ENCODE data around the gene ZNF19. TPM values are rescaled to one million over a fixed set of nuclear protein-coding genes. Genes with fewer than 3 reads are reported as not detected.
A peak's percentile ranks its signal among the peaks of the same experiment; 100 is the strongest.

ZNF19 gene
- total and polyA plus RNA-seq, 5 donors = 1.7 to 4.0 (median 3.1) TPM

DNA sequence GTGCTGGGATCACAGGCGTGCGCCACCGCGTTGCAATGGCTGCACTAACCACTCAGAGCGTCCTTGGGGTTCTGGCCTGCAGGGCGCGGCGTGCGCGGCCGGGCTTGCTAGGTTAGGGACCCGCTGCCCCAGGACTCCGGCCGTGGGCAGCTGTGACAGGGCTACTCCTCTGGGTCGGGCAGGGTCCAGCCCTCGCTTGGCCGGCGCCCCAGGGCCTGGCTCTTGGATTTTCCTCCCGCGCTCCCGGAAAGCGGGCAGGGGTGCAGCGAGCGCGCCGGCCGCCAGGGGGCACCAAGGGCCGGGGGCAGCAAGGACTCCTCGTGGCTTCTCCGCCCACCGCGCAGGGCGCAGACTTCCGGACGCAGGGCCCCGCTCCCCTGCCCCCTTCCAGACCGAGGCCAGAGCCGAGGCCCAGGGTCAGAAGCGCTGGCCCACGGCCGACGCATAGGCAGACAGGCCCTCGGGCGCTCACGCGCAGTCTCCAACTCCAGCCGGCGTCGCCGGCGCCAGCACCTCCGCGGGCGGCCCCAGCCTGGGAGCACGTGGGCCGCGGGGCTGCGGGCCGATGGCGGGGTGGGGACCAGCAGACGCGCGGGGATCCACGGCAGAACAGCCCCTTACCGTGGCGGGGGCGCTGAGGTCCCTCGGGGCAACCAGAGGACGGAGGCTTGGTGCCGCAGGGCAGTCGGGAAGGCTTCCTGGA lies 47.6 kb downstream of the ZNF19 start:
- intact Hi-C loops (cut with DNase I) = no loop called here
- Histone ChIP-seq H3K27me3 (ENCODE audit: control insufficient read depth, insufficient read depth) (no peaks in the 10 kb centered on the region), H3K4me3 (ENCODE audit: low read length) (no peak overlapping the region), H3K4me1 (ENCODE audit: control insufficient read depth, insufficient read depth, low read length) (no peaks in the 10 kb centered on the region), H3K27ac (ENCODE audit: low read length) (no peak overlapping the region), H3K9me3 (ENCODE audit: control insufficient read depth, low read length) (no peaks in the 10 kb centered on the region)
- peak in 2 of 3 donors; percentile 42 to 58 for DNase-seq
- ATAC-seq = peak; percentile 34 to 50
- WGBS = 32% methylated on average over 71 of the region's 71 CpGs

DNA sequence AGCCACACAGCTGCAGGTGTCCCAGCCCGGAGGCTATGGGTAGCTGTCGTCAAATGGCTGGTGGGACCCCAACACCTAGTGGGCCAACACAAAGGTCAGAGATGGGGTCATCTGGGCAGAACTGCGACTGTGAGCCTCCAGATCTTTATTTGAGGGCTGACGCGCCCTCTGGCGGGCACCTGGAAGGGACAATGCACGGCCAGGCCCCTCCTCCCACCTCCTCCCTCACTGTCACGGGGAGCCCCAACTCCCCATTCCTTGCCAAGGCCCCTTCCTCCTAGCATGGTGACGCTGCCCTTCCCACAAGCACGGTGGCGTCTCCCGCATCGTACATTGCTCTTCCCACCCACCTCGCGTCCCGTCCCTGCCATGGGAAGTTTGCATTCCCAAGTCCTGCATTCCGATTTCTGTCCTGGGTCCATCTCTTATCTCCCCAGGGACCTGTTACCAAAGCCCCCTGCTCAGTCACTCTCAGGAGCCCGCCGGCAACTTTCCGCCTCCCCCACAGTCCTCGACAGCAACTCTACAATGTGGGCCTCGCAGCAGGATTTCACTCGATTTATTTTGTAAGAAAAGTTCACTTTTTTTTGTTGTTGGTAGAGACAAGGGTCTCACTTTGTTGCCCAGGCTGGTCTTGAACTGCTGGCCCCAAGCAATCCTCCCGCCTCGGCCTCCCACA lies 48.3 kb downstream of the ZNF19 start:
- Histone ChIP-seq H3K4me3 (ENCODE audit: low read length) (no peak overlapping the region), H3K4me1 (ENCODE audit: control insufficient read depth, insufficient read depth, low read length) (no peaks in the 10 kb centered on the region), H3K9me3 (ENCODE audit: control insufficient read depth, low read length) (no peaks in the 10 kb centered on the region), H3K27me3 (ENCODE audit: control insufficient read depth, insufficient read depth) (no peaks in the 10 kb centered on the region), H3K27ac (ENCODE audit: low read length) (no peak overlapping the region)
- no peak for DNase-seq
- no peak for ATAC-seq
- WGBS = 63% methylated on average over 25 of the region's 25 CpGs
- intact Hi-C loops (cut with DNase I) = no loop called here

DNA sequence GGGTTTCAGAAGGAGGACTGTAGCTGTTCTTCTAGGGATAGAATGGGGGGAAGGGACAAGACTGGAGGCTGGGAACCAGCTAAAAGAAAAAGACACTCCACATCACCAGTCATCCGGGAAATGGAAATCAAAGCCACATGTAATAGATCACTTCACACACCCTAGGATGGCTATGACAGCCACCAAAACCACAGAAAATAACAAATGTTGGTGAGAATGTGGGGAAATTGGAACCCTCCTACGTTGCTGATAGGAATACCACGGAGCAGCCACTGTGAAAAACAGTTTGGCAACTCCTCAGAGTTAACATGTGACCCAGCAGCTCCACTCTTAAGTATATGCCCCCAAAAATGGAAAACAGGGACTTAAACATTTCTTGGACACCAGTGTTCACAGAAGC lies 49.6 kb downstream of the ZNF19 start:
- DNase-seq = no peak
- Histone ChIP-seq H3K27me3 (ENCODE audit: control insufficient read depth, insufficient read depth) (no peaks in the 10 kb centered on the region), H3K27ac (ENCODE audit: low read length) (no peak overlapping the region), H3K4me1 (ENCODE audit: control insufficient read depth, insufficient read depth, low read length) (no peaks in the 10 kb centered on the region), H3K4me3 (ENCODE audit: low read length) (no peak overlapping the region), H3K9me3 (ENCODE audit: control insufficient read depth, low read length) (no peaks in the 10 kb centered on the region)
- no peak for ATAC-seq
- intact Hi-C loops (cut with DNase I) = no loop called here
- WGBS = 35% methylated on average over 3 of the region's 3 CpGs

DNA sequence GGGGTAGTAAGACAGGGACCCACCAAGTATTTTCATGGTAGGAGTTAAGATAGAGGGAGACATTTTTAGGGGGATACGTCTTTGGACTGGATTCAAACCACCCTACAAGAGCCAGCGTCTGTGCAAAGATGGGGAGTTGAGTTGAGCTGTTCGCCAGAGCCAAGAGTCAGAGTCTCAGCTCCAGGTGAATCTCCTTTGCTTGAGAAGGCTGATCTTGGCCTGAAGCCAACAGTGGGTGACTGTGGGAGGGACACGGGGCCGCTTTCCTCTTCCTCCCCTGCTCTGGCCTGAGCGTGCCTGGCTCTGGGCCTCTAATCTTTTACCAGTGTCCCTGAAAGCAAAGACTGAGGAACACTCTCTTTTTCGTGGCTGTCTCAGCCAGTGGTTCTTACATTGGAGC lies 52.7 kb downstream of the ZNF19 start:
- no peaks in the 10 kb centered on the region for H3K4me1 ChIP-seq (ENCODE audit: control insufficient read depth, insufficient read depth, low read length)
- intact Hi-C loops (cut with DNase I) = no loop called here
- ATAC-seq = no peak
- no peaks in the 10 kb centered on the region for H3K27me3 ChIP-seq (ENCODE audit: control insufficient read depth, insufficient read depth)
- H3K27ac ChIP-seq (ENCODE audit: low read length) = no peak overlapping the region
- H3K4me3 ChIP-seq (ENCODE audit: low read length) = no peak overlapping the region
- 80% methylated on average over 7 of the region's 7 CpGs for WGBS
- no peak for DNase-seq
- H3K9me3 ChIP-seq (ENCODE audit: control insufficient read depth, low read length) = no peaks in the 10 kb centered on the region

DNA sequence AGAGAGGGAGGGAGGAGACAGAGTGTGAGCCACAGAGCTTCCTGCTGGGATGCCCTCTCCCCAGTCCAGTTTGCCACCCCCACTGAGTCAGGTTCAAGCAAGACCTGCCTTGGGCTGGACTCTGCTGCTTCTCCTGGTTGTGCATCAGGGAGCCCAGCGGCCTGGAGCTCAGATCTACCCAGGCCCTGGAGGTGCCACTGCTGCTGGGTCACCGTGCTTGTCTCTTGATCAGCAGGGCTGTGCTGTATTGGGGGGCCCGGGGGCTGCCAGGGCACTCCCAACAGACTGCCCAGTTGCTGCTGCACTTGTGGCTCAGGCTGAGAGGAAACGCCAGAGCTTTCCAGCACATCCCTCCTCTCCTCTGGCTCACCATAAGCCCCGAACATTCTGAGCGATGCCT lies 56.2 kb downstream of the ZNF19 start:
- H3K4me1 ChIP-seq (ENCODE audit: control insufficient read depth, insufficient read depth, low read length) = no peaks in the 10 kb centered on the region
- no peak overlapping the region for H3K27ac ChIP-seq (ENCODE audit: low read length)
- 74% methylated on average over 6 of the region's 6 CpGs for WGBS
- no peak overlapping the region for H3K4me3 ChIP-seq (ENCODE audit: low read length)
- no peaks in the 10 kb centered on the region for H3K9me3 ChIP-seq (ENCODE audit: control insufficient read depth, low read length)
- ATAC-seq = no peak
- no peak for DNase-seq
- intact Hi-C loops (cut with DNase I) = no loop called here
- no peaks in the 10 kb centered on the region for H3K27me3 ChIP-seq (ENCODE audit: control insufficient read depth, insufficient read depth)

DNA sequence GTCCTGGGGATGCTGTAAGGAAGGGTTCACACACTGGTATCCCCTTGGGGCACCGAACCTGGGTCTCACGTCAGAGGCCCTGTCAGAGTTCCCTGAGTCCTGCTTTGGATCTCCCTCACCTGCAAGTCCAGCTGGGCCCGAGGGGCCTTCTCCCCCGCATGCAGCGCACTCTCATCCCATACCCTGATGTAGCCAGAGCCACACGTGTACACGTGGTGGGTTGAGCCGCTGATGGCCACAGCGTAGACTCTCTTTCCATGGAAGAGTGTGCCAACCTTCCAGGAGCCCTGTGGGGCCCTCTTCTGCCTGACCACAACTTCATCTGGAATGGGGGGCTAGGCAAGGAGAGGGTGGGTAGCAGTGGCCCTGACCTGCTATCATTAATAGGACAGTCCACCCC lies 57.1 kb downstream of the ZNF19 start:
- Histone ChIP-seq H3K27ac (ENCODE audit: low read length) (no peak overlapping the region), H3K4me3 (ENCODE audit: low read length) (no peak overlapping the region), H3K27me3 (ENCODE audit: control insufficient read depth, insufficient read depth) (no peaks in the 10 kb centered on the region), H3K9me3 (ENCODE audit: control insufficient read depth, low read length) (no peaks in the 10 kb centered on the region), H3K4me1 (ENCODE audit: control insufficient read depth, insufficient read depth, low read length) (no peaks in the 10 kb centered on the region)
- intact Hi-C loops (cut with DNase I) = no loop called here
- 91% methylated on average over 9 of the region's 9 CpGs for WGBS
- DNase-seq (no peak), ATAC-seq (no peak)

DNA sequence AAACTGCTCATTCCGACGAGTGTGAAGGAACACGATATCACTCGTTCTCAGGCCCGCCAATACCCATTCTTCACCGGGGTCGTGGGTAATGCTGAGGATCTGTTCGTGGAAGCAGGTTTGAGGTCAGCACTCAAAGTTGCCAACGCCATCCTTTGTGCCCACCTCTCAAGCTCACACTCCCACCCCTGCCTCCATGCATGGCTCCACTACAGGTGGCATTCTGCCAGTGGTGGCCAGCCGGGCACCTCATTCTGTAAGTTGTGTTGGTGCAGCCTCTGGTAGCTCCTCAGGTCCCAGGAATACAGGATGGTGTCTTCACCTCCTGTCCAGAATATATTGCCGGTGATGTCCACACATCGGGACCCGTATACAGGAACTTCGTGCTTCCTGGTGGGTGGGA lies 57.9 kb downstream of the ZNF19 start:
- no peaks in the 10 kb centered on the region for H3K27me3 ChIP-seq (ENCODE audit: control insufficient read depth, insufficient read depth)
- no peak overlapping the region for H3K27ac ChIP-seq (ENCODE audit: low read length)
- ATAC-seq (no peak), DNase-seq (no peak)
- no peaks in the 10 kb centered on the region for H3K4me1 ChIP-seq (ENCODE audit: control insufficient read depth, insufficient read depth, low read length)
- 84% methylated on average over 14 of the region's 14 CpGs for WGBS
- intact Hi-C loops (cut with DNase I) = no loop called here
- no peaks in the 10 kb centered on the region for H3K9me3 ChIP-seq (ENCODE audit: control insufficient read depth, low read length)
- no peak overlapping the region for H3K4me3 ChIP-seq (ENCODE audit: low read length)

DNA sequence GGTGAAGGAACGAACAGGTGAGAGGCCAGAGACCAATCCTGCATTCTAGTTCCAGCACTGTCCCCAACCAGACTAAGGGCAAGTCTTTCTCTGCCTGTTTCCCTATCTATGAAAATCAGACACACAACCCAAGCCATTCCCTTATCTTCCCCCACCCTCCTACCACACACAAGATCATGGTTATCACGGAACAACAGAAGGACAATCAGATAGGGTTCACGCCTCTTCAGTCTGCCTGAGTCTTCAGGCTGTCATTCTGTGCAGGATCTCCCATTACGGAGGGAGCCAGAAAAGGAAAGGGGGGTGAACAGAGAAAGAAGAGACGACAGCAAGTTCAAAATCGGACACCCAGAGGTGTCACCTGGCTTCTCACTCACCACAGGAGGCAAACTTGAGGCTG lies 58.4 kb downstream of the ZNF19 start:
- Histone ChIP-seq H3K27me3 (ENCODE audit: control insufficient read depth, insufficient read depth) (no peaks in the 10 kb centered on the region), H3K9me3 (ENCODE audit: control insufficient read depth, low read length) (no peaks in the 10 kb centered on the region), H3K4me1 (ENCODE audit: control insufficient read depth, insufficient read depth, low read length) (no peaks in the 10 kb centered on the region), H3K4me3 (ENCODE audit: low read length) (no peak overlapping the region), H3K27ac (ENCODE audit: low read length) (no peak overlapping the region)
- WGBS = 51% methylated on average over 6 of the region's 6 CpGs
- intact Hi-C loops (cut with DNase I) = no loop called here
- no peak for ATAC-seq
- no peak for DNase-seq

DNA sequence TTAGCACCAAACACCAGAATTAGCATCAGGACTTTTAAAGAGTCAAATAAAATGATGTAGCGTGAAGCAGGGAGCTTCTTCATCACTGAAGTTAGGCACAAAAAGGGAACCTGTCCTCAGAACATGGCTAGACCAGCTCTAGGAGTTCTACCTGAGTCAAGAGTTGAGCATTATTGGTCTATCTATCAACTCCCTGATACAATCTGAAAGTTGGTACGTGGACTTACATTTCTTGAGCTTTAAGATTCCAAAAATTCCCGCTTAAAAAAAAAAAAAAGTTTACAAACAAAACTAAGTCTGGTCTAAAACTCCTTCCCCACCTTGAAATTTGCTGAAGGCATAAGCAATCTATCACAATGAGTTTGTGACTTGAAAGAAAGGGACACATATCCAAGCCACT lies 59.5 kb downstream of the ZNF19 start:
- ATAC-seq (no peak), DNase-seq (no peak)
- Histone ChIP-seq H3K4me1 (ENCODE audit: control insufficient read depth, insufficient read depth, low read length) (no peaks in the 10 kb centered on the region), H3K4me3 (ENCODE audit: low read length) (no peak overlapping the region), H3K9me3 (ENCODE audit: control insufficient read depth, low read length) (no peaks in the 10 kb centered on the region), H3K27ac (ENCODE audit: low read length) (no peak overlapping the region), H3K27me3 (ENCODE audit: control insufficient read depth, insufficient read depth) (no peaks in the 10 kb centered on the region)
- WGBS = 82% methylated on average over 3 of the region's 3 CpGs
- intact Hi-C loops (cut with DNase I) = no loop called here

DNA sequence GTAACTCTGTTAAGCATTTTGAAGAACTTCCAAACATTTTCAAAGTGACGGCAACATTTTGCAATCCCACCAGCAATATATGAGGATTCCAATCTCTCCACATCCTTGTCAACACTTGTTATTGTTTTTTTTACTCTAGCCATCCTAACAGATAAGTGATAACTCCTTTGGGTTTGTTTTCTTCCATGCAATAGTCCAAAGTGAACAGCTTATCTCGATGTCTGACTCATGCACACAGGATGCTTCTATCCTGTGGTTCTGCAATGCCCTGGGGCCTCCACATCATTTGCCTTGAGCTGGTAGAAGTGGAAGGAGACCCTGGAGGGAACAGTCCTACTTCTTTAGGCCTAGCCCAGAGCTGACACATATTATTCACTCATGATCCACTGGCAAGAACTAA lies 60.2 kb downstream of the ZNF19 start:
- Histone ChIP-seq H3K27ac (ENCODE audit: low read length) (no peak overlapping the region), H3K9me3 (ENCODE audit: control insufficient read depth, low read length) (no peaks in the 10 kb centered on the region), H3K4me3 (ENCODE audit: low read length) (no peak overlapping the region), H3K27me3 (ENCODE audit: control insufficient read depth, insufficient read depth) (no peaks in the 10 kb centered on the region), H3K4me1 (ENCODE audit: control insufficient read depth, insufficient read depth, low read length) (no peaks in the 10 kb centered on the region)
- DNase-seq (no peak), ATAC-seq (no peak)
- intact Hi-C loops (cut with DNase I) = no loop called here
- 78% methylated on average over 2 of the region's 2 CpGs for WGBS

DNA sequence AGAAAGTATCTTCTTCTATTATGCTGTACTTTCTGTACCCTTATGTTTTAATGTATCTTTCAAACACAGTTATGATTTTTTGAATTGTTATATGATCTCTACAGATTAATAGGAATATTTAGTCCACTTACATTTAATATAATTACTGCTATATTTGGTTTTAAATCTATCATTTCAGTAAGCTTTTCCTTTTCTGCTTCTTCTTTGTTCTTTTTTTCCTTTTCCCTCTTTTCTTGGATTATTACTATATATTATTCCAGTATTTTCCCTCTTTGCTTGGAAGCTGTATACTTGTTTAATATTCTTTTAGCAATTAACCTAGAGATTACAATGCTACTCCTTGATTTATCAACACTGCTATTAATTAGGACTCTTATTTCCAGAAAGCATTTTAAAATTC lies 60.7 kb downstream of the ZNF19 start:
- intact Hi-C loops (cut with DNase I) = no loop called here
- Histone ChIP-seq H3K4me3 (ENCODE audit: low read length) (no peak overlapping the region), H3K9me3 (ENCODE audit: control insufficient read depth, low read length) (no peaks in the 10 kb centered on the region), H3K27me3 (ENCODE audit: control insufficient read depth, insufficient read depth) (no peaks in the 10 kb centered on the region), H3K4me1 (ENCODE audit: control insufficient read depth, insufficient read depth, low read length) (no peaks in the 10 kb centered on the region), H3K27ac (ENCODE audit: low read length) (no peak overlapping the region)
- no peak for ATAC-seq
- DNase-seq = no peak

Data from right cardiac atrium (tissue), 5 donors.